GM18520 (cell line): Measurements from ENCODE around the gene ARNT2.

ENCODE experiments used
- ATAC-seq: cut with Tn5 transposase; IDR thresholded peaks from one replicate; pipeline ENCODE4 v1.9.1; 2021; ENCODE audit not compliant: unreplicated experiment

The ARNT2 gene

DNA sequence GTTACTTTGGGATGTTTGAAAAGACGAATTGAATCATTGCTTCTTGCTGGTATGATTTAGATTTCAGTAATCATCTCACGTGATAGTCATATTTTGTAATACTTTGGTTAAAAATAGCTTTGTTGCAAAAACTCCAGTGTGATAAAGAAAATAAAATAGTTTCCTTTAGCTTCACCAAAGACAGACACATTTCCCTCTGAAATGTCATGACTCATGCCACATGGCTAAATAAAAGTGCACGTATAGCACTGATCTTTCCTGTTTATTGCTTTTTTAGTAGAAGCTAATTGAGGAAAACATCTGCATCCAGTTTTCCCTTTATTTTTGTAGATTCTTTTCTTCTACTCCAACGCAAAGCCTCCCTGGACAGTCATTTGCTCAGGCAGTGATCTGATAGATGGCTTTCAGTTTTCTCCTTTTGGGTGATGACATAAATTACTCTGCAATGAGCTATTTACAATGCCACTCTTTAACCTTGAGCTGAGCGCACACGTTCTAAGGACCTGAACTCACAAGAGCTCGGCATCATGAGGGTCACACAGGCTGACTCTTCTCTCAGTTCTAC is 84.9 kb downstream of the ARNT2 start:
- ATAC-seq = no peak

DNA sequence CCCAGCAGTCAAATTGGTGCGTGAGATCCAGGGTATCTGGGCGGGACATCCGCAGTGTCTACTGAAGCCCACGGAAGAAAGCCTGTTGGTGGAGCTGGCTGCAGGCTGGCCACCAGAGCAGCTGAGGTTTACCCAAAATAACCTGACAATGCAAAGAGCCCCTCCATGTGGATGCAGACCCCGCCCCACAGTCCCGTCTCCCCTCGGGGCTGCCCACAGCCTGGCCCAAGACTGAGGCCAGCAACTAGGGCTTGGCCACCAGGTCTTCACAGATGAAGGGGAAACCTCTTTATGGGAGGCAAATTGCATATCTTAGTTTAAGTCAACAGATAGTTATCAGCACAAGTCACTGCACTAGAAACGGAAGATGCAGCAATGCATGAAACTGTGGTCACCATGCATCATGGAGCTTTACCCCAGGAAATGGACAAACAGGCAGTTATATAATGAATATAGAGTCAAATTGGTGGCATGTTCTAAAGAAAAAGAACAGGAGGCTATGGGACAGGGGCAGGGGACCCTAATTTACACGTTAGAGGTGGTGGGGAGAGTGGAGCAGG is 86.3 kb downstream of the ARNT2 start:
- no peak for ATAC-seq

GRCh38 chr15:80491163-80491847 is 87.1 kb downstream of the ARNT2 start:
- no peak for ATAC-seq

DNA sequence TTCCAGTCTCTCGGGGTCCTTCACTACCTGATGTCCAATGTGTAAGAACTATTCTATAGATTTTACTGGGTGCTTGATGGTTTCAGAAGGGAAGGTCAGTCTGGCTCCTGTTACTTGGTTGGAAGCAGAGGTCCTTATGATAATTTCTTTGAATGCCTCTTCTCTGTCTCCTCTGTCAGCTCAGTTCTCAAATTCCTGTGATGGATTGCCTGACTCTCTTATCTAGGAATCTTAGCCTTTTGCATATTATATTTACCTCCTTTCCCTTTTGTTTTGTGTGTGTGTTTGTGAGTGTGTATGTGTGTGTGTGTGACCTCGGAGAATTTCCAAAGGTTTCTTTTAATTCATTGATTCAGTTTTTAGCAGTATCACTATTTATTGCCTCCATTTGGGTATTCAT is 88.2 kb downstream of the ARNT2 start:
- ATAC-seq = no peak

- ATAC-seq = no peak
Measured at GRCh38 chr15:80492874-80493273, 88.7 kb downstream of the ARNT2 start.

GRCh38 chr15:80494351-80494751 is 90.2 kb downstream of the ARNT2 start:
- no peak for ATAC-seq

DNA sequence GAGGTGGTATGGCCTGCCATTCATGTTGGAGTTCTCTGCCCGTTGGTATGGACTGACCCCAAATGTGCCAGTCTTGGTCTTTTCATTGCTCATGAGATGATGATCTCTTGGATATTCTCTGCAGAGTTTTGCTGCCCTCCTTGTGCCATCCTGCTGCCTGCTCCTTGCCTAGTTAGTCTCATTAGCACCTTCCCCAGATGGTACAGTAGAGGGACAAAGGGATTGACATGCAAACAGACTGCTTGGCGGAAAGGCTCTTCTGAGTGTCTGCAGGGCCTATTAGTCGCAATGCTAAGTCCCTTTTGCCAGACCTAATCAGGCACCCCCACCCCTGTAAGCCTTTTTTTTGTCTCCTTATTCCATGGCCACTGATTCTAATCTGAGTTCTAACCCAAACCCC is 90.6 kb downstream of the ARNT2 start:
- ATAC-seq = no peak

- no peak for ATAC-seq
Measured at GRCh38 chr15:80495401-80495942, 91.3 kb downstream of the ARNT2 start.

DNA sequence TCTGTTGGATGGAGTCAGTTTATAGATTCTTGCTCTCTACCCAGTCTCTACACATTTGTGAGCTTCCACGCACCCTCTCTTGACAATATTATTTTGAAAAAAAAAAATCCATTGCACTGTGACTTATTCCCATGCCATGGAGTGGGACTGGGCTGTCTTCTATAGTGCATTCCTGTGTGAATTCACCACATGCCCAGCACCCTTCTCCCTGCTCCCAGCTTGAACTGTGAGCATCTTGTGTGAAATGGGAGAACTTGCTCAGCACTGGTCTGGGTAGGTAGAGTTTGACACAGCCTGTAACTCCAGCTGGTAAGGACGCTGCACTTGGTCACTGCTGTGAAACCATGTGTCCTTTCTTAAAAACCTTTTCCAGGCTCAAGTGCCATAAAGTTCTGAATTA is 91.9 kb downstream of the ARNT2 start:
- ATAC-seq = no peak

DNA sequence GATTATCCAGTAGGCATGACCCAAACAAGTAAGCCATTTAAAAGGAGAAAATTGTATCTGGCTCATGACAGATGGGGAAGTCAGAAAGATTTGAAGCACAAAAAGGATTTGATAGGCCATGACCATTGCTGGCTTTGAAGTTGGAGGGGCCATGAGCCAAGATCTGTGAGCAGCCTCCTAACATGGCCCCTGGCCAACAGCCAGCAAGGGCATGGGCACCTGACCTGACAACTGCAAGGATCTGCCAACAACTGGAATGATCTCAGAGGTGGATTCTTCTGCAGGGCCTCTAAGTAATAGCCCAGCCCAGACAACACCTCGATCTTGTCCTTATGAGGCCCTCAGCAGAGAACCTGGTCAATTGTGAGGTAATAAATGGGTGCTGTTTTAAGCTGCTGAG is 93.0 kb downstream of the ARNT2 start:
- ATAC-seq = no peak

GRCh38 chr15:80498652-80499051 is 94.5 kb downstream of the ARNT2 start:
- no peak for ATAC-seq

GRCh38 chr15:80500021-80500420 is 95.8 kb downstream of the ARNT2 start:
- no peak for ATAC-seq

DNA sequence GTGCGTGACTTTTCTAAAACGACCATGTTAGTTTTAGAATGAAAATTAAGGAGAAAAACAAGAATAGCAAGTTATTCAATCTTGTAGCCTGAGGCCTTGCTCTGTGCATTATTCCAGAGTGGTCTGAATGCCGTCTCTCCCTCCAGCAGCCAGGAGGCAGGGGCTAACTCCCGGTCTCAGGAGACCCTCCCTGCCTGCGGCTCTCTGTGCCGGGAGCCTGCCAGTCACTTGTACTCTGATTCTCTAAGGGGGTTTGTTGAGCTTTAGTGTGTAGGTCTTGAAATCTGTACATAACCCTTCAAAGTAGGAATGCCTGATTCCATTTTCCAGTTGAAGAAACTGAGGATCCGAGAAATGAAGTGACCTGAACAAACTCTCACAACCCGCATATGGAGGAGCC is 97.3 kb downstream of the ARNT2 start:
- no peak for ATAC-seq

- ATAC-seq = no peak
Measured at GRCh38 chr15:80502782-80503181, 98.6 kb downstream of the ARNT2 start.

DNA sequence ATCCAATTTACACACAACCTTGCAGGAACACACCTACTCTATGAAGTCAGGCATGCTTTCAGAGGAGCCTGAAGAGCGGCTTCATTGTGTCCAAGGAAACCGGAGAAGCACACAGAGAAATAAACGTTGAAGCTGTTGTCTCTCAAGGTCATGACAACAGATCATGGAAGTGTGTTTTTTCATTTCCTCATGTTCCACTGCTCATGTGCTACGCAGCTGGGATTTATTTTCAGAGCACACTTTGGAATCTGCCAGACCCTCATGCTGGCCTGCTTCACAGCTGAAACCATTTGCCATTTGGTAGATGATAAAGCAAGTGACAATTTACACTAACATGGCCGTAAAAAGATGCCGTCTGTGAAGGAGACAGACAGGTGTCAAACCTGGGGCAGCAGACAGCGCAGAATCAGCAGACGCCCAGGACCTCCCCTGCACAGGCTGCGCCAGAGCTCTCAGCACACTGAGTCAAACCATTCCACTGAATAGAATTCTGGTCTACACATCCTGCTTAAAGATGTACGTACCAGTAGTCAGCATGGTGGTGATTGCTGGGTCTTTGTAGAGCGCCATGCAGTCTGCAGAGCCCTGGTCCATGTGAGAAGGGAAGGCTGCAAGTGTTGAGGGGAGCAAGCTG is 99.3 kb downstream of the ARNT2 start:
- ATAC-seq = no peak

- no peak for ATAC-seq
Measured at GRCh38 chr15:80504931-80505330, 100.7 kb downstream of the ARNT2 start.

GRCh38 chr15:80506286-80506893 is 102.2 kb downstream of the ARNT2 start:
- no peak for ATAC-seq

DNA sequence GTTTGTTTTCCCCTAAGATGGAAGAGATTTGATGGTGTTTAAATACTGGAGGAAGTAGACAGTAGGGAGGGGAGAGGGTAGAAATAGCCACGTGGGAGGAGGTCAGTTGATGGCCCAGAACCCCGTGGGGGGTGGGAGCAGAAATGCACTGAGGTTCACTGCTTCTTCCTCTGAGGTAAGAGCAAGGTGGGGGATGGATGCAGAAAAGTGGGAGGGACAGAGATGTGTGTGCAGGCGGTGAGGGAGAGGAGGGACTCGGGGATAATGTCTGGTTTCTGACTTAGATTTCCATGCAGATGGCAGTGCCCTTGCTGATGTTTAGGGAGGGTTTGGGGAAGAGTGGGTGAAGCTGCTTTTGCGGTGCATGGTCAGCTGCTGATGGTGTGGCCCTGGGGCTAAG is 102.9 kb downstream of the ARNT2 start:
- ATAC-seq = no peak

GRCh38 chr15:80507638-80508316 is 103.6 kb downstream of the ARNT2 start:
- no peak for ATAC-seq

DNA sequence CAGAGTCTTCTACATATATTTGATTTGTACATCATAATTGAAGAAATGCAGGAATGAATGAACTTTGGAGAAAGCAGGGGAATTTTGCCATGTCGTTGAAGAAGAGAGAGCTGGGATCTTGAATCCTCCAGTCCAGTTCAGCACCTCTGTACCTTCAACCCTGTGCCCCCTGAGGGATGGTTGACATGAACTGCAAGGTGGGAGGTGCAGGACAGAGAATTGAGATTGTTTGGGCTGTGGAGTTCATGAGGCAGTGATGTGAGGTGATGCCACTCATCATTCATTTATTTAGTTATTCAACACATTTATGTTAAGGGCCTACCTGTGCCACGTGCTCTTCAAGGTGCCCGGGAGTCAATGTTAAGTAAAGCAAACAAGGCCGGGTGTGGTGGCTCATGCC is 104.6 kb downstream of the ARNT2 start:
- ATAC-seq = no peak

DNA sequence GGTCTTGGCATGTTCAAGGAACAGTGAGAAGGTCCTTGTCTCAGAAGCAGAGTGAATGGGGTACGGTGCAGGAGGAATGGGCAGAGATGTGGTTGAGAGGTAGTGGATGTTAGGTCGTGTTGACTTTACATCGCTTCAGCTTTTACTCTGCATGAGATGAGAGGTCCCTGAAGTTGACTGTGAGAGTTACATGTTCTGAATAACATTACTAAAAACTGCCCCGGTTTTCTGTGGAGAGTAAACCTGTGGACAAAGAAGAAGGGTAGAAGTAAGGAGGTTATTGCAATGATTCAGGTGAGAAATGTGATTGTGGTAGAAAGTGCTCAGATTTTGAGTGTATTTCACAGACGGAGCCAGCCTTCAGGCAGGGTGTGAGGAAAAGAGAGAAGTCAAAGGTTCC is 105.6 kb downstream of the ARNT2 start:
- ATAC-seq = no peak
